Endometrium (tissue), 2 donors: Measurements from ENCODE around the gene GJB3.
"Not testable (repeated sequence)": the region's sequence is repeated elsewhere in the genome, so short reads cannot be mapped to it uniquely, and the experiment has no call there.

Experiments used
- FAIRE-seq: peaks from 2 replicates; lab custom pipeline; 2012; peaks lifted over from hg19 to GRCh38; lab: Jason Lieb, UNC
- donor health status: control.
- donor health status: control.

The GJB3 gene

DNA sequence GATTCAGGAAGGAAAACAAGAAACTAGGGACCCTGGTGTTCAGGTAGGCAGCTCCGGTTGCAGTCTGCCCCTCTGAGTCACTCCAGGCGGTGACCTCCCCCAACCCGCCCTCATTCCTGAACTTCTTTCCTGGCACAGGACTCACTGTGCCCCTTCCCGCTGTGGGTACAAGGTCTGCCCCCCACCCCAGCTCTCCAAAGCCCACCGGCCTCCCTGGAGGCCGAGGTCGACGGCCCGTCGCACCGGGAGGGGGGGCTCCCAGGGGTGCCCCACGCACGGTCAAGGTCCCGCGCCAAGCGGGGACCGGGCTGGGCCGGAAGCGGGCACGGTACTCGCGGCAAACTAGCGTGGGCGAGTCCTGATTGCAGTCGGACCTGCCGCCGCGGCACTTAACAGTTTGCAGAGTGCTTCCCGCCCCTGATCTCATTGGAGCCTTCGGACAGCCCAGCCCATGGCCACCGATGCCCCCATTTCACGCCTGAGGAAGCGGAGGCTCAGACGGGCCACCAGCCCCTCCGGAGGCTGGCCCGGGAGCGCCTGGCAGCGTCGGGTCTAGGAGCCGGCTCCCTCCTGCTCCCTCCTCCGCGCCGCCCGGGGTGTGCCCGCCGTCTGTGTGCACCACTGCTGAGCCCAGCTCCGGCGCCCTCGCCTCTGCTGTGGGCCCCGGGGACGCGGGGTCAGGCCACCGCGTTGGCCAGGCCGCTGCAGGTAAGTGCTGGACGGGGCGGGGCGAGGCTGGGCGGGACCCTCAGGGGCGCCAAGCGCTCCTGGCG, at the start of gene GJB3:
GJB3 (plus strand) TSS at position 144 of the 773 bp plus-strand sequence. CDS start 3,549 bp downstream, outside the sequence.
- no peak for FAIRE-seq

DNA sequence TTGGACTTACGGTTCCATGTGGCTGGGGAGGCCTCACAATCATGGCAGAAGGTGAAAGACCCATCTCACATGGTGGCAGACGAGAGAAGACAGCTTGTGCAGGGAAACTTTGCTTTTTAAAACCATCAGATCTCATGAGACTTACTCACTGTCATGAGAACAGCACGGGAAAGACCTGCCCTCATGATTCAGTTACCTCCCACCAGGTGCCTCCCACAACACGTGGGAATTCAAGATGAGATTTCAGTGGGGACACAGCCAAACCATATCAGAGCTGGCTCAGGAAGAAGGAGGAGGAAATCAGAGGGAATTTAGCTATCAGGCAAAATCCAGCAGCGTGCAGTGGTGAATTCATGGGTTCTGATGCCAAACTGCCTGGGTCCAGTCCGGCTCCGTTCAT, 48.2 kb upstream of the GJB3 start:
- FAIRE-seq: not testable (repeated sequence)

GRCh38 chr1:34736692-34737091, 44.3 kb upstream of the GJB3 start:
- no peak for FAIRE-seq

GRCh38 chr1:34737236-34737635, 43.8 kb upstream of the GJB3 start:
- not testable (repeated sequence) for FAIRE-seq

DNA sequence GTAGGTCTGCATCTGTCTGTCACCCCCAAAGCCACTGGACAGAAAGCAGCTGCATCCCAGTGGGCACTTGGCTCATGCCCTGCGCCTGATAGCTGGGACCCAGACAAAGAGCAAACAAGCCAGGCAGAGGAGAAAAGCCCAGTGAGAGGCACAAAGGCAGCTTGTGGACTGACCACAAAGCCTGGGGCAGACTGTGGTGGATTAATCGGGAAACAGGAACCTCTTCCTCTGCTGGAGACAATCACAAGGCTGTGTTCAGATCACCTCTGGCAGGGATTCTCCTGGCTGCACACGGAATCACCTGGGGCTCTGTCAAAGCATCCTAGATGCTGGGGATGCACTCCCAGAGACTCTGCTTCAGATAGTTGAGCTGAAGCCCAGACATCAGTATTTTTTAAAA, 41.4 kb upstream of the GJB3 start:
- FAIRE-seq: no peak

DNA sequence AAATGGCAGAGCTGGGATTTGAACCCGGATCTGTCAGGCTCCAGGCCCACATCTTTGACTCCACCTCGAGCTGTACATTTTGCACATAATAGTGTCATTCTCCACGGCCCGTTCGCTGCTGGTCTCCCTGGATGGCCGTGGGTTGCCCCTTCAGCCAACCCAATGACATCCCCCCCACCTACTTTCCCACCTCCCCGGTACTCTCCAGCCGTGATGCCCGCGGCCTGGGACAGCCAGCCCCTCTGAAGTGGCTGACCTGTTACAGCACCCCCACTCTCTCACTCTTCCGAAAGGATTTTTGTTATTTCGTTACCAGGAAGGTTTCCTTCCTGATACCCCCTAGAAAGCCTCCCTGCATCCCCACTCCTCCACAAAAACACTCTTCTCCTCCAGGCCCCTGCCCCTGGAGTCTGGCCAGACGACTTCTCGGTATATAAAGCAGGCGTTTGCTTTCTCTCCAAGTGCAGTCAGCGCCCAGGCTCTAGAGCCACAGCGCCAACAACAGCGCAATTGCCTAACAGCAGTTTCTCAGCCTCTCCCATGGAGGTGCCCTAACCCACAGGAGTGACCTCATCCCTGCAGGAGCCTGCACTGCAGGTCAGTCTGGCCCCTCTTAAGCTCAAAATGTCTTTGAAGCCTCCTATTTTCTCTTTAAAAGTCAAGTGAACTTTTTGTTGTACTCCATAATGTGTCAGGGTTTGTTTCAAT, 40.7 kb upstream of the GJB3 start:
- no peak for FAIRE-seq

DNA sequence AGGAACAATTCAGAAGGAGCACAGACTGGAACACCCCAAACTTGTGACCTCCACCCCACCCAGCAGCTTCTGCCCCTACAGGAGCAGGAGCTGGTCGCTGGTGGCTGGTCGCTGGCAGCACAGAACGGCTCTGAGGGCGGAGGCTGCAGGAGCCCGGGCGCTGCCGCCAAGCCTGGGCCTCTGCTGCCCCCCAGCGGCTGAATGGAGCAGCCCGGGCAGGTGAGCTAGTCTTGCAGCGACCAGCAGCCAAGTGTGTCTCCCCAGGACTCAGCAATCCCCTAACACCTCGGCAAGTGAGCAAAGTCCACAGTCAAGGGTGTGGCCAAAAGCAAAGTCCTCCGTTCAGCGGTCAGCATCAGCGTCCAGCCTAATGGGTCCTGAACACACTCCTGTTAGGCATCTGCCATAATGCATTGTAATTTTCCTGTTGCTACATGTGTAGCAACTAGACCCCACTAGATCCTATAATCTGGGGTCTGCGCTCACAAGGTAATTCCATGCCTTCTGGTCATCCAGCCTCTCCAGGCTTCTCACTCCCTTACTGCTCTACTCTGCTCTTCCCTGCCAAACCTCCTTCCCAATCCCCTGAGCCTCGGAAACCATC, 38.2 kb upstream of the GJB3 start:
- FAIRE-seq: no peak

DNA sequence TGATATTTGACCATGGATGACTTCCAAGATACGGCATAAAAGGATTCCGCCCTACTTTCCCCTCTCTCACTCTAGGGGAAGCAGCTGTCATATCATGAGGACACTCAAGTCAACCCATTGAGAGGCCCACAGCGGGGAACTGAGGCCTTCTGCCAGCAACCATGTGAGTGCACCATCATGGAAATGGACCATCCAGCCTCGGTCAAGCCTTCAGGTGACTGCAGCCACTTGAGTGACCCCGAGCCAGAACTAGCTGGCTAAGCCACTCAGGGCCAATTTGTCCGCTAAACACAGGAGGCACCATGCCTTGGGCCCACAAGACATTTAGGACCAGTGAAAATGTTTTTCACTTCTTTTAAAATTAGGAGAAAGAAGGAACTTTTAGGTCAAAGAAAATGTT, 37.2 kb upstream of the GJB3 start:
- FAIRE-seq: no peak

DNA sequence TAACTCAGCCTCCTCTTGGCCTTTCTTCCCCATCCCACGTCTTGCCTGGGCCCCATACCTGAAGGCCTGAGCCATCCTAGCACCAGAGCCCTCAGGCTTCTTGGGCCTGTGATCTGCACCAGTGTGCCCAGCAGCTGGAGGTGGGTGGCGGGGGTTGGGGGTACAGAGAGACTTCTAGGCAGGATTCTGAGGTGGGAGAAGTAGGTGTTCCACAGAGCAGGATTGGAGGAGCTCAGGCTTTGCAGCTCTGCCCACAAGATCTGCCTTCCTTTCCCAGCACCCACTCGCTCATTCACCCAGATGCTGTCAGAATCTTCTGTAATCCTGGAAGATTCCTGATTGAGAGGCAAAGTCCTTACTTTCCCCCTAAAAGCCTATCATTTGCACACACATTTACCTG, 36.2 kb upstream of the GJB3 start:
- FAIRE-seq: no peak

DNA sequence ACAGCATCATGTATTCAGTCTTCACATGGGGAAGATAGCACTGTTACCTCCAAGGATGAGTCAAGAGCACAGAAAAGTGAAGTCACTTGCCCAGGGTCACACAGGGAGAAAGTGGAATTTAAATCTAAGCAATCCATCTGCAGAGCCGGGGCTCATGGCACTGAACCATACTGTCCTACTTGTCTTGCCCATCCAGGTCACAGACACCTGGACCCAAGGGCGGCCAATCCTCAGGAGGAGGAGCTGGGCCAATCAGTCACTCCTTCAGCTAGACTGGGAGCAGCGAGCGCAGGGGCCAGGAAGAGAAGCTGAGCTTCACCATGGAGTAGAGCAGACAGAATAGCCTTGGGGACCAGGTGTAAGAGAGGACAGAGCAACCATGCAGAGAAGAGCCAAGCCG, 35.3 kb upstream of the GJB3 start:
- FAIRE-seq: no peak

DNA sequence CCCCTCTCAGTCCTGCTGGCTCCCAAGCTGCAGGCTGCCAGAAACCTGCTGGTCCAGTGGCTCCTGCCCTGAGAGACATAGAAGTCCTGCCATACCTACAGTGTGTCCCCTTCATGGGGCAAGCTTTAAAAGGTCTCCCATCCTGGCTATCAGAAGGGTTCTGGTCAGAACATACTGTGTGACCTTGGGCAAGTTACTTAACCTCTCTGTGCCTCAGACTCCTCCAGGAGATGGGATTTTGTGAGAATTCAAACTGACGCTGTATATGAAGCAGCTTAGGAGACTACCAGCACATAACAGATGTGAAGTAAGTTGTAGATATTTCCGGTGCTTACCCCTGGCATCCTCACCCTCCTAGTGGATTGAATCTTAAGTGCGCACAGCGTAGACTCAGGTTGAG, 34.9 kb upstream of the GJB3 start:
- FAIRE-seq: no peak

DNA sequence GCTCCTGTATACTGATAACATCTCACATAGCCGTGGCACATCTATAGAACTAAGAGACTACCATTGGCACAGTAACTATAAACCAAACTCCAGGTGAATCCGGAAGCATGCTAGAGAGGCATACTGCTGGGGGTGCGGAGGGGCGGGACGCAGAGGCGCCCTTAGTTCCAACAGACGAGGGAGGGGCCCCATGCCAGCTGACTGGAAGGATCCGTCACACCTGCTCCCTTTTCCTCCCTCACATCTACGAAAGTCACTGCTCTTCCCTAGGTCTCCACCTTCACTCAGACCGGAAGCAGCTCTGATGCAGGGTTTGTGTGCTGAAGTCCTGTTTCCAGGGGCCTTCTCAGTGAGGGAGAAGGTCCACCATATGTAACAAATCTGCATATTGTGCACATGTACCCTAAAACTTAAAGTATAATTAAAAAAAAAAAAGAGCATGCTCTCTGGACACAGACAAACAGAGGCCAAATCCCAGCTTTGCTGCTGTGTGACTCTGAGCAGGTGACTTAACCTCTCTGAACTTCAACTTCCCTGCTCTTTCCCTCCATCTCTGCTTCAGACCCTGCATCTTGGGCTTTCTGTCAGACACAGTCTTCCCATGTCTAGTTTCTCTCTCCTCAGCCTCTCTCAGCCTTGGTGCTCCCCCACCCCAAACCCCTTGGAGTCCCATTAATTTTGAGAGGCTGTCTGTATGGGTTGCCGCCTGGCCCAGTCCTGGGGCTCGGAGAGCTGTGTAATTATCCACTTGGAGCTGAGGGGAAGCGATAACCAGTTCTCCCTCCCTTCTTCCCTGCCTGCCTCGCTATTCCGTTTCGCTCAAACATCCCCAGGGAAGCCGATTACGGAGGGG, 34.0 kb upstream of the GJB3 start:
- no peak for FAIRE-seq

GRCh38 chr1:34747638-34747941, 33.4 kb upstream of the GJB3 start:
- FAIRE-seq: no peak

DNA sequence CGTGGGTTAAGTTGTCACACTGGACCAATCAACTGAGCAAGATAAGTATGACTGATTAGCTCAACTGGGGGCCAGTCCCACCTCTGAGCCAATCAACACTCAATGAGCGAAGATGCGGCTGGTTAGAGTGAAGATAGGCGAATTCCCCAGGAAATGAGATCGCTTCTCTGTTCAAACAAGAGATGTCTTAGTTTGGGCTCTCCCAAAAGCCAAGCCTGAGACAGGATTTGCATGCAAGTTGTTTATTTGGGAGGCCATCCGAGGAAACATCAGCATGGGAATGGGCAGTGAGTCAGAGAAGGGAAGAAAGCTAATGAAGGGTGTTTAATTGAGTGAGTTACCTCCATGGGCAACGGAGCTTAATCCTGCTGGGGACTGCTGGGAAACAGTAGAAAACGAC, 31.0 kb upstream of the GJB3 start:
- no peak for FAIRE-seq

DNA sequence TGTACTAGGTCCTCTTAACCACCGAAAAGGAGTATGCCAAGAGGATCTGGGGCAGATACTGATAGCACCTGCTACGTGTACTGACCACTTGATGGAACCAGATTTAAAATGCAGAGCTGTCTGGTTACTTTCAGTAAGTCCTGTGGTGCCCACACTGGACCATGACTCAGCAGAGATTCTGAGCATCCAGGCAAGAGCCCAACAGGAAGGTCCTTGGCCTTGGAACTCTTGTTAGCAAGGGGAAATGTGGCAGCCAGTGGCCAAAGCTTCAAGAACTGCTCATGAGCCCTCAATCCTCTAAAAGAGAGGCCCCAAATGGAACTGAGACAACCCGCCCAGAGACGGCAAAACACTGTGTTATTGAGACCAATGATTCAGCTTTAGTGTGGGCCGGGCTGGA, 30.4 kb upstream of the GJB3 start:
- no peak for FAIRE-seq

GRCh38 chr1:34753163-34753562, 27.9 kb upstream of the GJB3 start:
- no peak for FAIRE-seq

- FAIRE-seq: no peak
These were observed 25.9 kb upstream of the GJB3 start, which contains the start of gene GJB5 for GRCh38 chr1:34754964-34755637. GJB5 (plus strand) TSS chr1:34755047; CDS start chr1:34757331, 2,284 bp downstream.

- no peak for FAIRE-seq
These were observed 25.1 kb upstream of the GJB3 start for GRCh38 chr1:34755961-34756360.

DNA sequence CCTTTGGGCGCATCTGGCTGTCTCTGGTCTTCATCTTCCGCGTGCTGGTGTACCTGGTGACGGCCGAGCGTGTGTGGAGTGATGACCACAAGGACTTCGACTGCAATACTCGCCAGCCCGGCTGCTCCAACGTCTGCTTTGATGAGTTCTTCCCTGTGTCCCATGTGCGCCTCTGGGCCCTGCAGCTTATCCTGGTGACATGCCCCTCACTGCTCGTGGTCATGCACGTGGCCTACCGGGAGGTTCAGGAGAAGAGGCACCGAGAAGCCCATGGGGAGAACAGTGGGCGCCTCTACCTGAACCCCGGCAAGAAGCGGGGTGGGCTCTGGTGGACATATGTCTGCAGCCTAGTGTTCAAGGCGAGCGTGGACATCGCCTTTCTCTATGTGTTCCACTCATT, 23.6 kb upstream of the GJB3 start:
- no peak for FAIRE-seq

- no peak for FAIRE-seq
These were observed 22.3 kb upstream of the GJB3 start for GRCh38 chr1:34758751-34759150.

DNA sequence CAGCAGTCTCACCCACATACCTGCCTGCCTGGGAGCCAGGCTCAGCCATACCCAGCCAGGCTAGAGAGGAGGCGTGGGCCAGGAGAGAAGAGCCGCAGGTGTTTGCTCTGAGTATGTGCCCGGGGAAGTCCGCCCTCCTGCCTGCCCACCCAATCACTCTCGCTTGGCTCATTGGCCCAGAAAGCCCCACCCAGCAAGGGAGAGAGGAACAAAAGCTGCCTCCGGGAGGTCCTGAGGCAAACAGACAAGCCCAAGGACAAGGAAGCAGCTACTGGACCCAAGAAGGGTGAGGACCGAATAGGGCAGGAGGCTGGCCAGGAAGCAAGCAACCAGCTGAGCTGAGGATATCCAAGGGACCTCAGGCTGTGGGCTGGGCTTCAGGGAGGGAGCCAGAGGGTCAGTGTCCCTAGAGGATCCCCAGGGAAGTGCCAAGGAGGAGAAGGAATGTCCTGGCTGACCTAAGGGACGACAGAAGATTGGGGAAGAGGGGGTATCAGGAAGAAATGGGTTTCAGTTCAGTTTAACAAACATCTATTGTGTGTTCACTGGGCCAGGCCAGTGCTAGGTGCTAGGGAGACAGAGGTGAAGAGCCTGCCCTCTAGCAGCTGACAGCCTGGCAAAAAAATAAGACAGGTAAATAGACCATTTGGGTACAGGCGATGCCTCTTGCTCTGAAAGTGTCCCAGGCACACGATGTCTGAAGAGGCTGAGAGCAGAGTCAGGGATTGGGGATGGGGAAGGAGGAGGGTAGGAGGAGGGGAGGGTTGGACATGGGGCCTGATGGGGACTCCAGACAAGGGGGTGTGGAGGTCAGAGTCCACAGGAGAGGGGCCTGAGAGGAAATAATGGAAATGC, 21.3 kb upstream of the GJB3 start, which contains the start of gene GJB4:
GJB4 (plus strand) TSS at position 238 of the 855 bp plus-strand sequence. CDS start 1,515 bp downstream, outside the sequence.
- no peak for FAIRE-seq
